CD4-positive, alpha-beta T cell (primary cell): ENCODE measurements around the gene ILK. TPM values are rescaled to one million over a fixed set of nuclear protein-coding genes. Genes with fewer than 3 reads are reported as not detected.

ENCODE experiments used
- ATAC-seq: fragments of 200-7000 bp; cut with Tn5 transposase; one replicate; pipeline ENCODE4 v1.10.0; 2022; ENCODE audit warnings: mild to moderate bottlenecking; ENCODE audit not compliant: poor library complexity
- CTCF ChIA-PET: fragments of 350-600 bp; sonication (Branson Sonifier 250); formaldehyde crosslinking; loops from one replicate; lab custom pipeline; 2021; ENCODE audit warnings: antibody characterized with exemption, inconsistent platforms; lab: Charles Lee
- POLR2A ChIA-PET: fragments of 350-600 bp; sonication (Branson Sonifier 250); formaldehyde crosslinking; loops from one replicate; lab custom pipeline; 2021; ENCODE audit warnings: antibody characterized with exemption, inconsistent platforms; lab: Charles Lee
- DNase-seq, 14 experiments: peaks; one replicate each; pipeline ENCODE4 v3.0.0-alpha.2; 2013 to 2020; ENCODE audit warnings: mixed read lengths in 2 of 14
- H3K27ac ChIP-seq, 2 donors: one replicate each; pipeline versions ENCODE4 v1.5.1 to v1.7.0; 2013; ENCODE audit warnings: low read length in 2 of 2, low read depth in 1 of 2, mild to moderate bottlenecking in 1 of 2
- H3K27me3 ChIP-seq, 2 experiments: 1 replicate in 1 of 2; 2 replicates in 1 of 2; pipeline versions ENCODE4 v1.6.1 to v1.7.0; 2013; ENCODE audit warnings: low read length in 2 of 2, control low read depth in 1 of 2, mild to moderate bottlenecking in 1 of 2, moderate library complexity in 1 of 2; ENCODE audit not compliant: insufficient read depth in 2 of 2, control insufficient read depth in 1 of 2
- H3K36me3 ChIP-seq: one replicate; pipeline ENCODE4 v1.6.1; 2013; ENCODE audit warnings: low read length, control low read depth; ENCODE audit not compliant: insufficient read depth
- H3K4me1 ChIP-seq: one replicate; pipeline ENCODE4 v1.6.1; 2013; ENCODE audit warnings: low read length, control low read depth; ENCODE audit not compliant: insufficient read depth
- H3K4me3 ChIP-seq: one replicate; pipeline ENCODE4 v1.5.1; 2013; ENCODE audit warnings: mild to moderate bottlenecking, low read length, moderate library complexity
- H3K9me3 ChIP-seq, 2 experiments: 1 replicate in 1 of 2; 2 replicates in 1 of 2; pipeline versions ENCODE4 v1.6.1 to v1.7.0; 2013; ENCODE audit warnings: low read length in 2 of 2, mild to moderate bottlenecking in 2 of 2, control low read depth in 1 of 2, moderate library complexity in 1 of 2; ENCODE audit not compliant: control insufficient read depth in 1 of 2, insufficient read depth in 1 of 2
- H3K27ac Mint-ChIP-seq: one replicate; pipeline ENCODE4 v1.8.0; 2020; ENCODE audit warnings: mixed read lengths
- H3K27me3 Mint-ChIP-seq: one replicate; pipeline ENCODE4 v1.8.0; 2021; ENCODE audit warnings: mixed read lengths
- H3K36me3 Mint-ChIP-seq: one replicate; pipeline ENCODE4 v1.8.0; 2021; ENCODE audit warnings: low read depth, mixed read lengths
- H3K4me1 Mint-ChIP-seq: one replicate; pipeline ENCODE4 v1.8.0; 2021; ENCODE audit warnings: low read depth, mixed read lengths
- H3K4me3 Mint-ChIP-seq: one replicate; pipeline ENCODE4 v1.8.0; 2020; ENCODE audit warnings: mild to moderate bottlenecking, mixed read lengths
- H3K9me3 Mint-ChIP-seq: one replicate; pipeline ENCODE4 v1.8.0; 2020; ENCODE audit warnings: mixed read lengths
- intact Hi-C, 2 experiments: fragments of 100-400 bp; cut with DNase I in 1 of 2; cut with micrococcal nuclease in 1 of 2; formaldehyde crosslinking; loops; one replicate each; pipeline versions ENCODE4 v1.15.1 to v1.9.0; 2023 to 2025; cut with DNase I, micrococcal nuclease
- total RNA-seq, 174 experiments: library from RNA in 2 of 174; stranded (reverse) in 2 of 174; gene quantifications; one replicate each; pipeline ENCODE4 v1.2.3 and lab custom pipeline; 2021 to 2026
- TF ChIP-seq, protein P1 (sequence below): fragments of 200-600 bp; IDR thresholded peaks from one replicate; pipeline ENCODE4 v1.8.0; 2022; ENCODE audit warnings: antibody characterized with exemption, mild to moderate bottlenecking

Gene ILK
- total RNA-seq, 2 experiments from 2014 or later = 19.2 to 21.0 TPM

DNA sequence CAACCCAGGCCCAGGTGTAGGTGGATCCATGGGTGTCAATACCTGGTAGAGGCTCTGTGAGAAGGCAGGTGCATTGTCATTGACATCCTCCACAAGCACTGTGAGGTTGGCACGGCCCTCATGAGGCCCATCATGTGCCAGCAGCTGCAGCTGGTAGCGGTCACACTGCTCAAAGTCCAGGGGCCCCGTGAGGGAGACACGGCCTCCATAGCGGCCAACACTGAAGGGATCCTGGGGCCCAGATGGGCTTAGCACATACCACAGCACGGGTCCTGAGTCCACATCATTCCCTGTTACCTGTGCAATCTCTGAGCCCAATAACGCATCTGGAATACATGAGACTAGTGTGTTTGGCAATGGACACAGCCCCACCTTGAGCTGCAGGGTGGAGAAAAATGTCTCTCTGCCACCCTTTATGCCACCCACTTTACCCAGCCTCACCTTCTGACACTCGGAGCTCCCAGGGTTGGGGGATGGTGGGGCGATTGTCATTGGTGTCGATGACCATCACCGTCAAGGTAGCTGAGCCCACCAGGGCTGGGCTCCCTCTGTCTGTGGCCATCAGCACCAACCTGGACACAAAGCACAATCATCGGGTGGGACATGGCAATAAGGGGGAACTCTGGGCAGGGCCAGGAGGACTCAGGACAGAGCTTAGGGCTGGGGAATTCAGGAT lies 21.7 kb downstream of the ILK start:
- peaks cover 14% of the 10 kb centered on the region for H3K4me1 ChIP-seq
- no peak overlapping the region for H3K27ac ChIP-seq
- ChIA-PET CTCF (interaction anchor here (1.0 kb wide), 1 partner anchor 46 kb away, joined by 4 read pairs; no protein-coding TSS in a partner anchor), POLR2A (no interaction called here)
- no peaks in the 10 kb centered on the region for H3K9me3 ChIP-seq
- no peak for DNase-seq
- Mint-ChIP-seq H3K27me3 (no peaks in the 10 kb centered on the region), H3K9me3 (no peaks in the 10 kb centered on the region), H3K36me3 (peaks cover 29% of the 10 kb centered on the region), H3K27ac (no peak overlapping the region), H3K4me1 (peaks cover 12% of the 10 kb centered on the region), H3K4me3 (no peak overlapping the region)
- no peak for ATAC-seq
- intact Hi-C loops = no loop called here
- H3K36me3 ChIP-seq = peaks cover 4% of the 10 kb centered on the region
- TF ChIP-seq, protein P1, sequence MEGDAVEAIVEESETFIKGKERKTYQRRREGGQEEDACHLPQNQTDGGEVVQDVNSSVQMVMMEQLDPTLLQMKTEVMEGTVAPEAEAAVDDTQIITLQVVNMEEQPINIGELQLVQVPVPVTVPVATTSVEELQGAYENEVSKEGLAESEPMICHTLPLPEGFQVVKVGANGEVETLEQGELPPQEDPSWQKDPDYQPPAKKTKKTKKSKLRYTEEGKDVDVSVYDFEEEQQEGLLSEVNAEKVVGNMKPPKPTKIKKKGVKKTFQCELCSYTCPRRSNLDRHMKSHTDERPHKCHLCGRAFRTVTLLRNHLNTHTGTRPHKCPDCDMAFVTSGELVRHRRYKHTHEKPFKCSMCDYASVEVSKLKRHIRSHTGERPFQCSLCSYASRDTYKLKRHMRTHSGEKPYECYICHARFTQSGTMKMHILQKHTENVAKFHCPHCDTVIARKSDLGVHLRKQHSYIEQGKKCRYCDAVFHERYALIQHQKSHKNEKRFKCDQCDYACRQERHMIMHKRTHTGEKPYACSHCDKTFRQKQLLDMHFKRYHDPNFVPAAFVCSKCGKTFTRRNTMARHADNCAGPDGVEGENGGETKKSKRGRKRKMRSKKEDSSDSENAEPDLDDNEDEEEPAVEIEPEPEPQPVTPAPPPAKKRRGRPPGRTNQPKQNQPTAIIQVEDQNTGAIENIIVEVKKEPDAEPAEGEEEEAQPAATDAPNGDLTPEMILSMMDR = no peak
- no peaks in the 10 kb centered on the region for H3K27me3 ChIP-seq
- H3K4me3 ChIP-seq = no peak overlapping the region

DNA sequence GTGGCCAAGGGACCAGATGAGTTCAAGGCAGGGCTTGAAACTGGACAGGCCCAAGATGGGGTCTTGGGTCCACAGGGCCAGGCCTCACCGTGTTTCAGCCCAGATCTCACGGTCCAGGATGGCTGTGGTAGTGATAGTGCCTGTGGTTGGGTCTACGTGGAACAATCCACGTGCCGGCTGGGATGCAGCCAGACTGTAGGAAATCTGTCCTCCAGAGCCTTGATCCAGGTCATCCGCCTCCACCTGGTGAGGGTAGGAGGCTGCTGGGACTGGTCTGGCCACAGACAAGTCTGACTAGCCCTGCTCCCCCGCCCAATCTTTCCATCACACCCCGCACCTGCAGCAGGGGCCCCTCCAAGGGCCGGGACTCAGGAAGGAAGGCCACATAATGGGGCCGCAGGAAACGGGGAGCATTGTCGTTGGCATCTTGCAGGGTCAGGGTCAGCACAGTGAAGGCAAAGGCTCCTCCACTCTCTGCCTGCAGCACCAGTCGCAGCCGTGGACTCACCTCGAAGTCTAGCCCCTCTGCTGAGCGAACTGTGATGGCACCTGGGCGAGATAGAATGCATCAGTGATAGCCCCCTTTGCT lies 22.4 kb downstream of the ILK start:
- Mint-ChIP-seq H3K36me3 (peaks cover 29% of the 10 kb centered on the region), H3K27ac (no peak overlapping the region), H3K4me3 (no peak overlapping the region), H3K27me3 (no peaks in the 10 kb centered on the region), H3K4me1 (peaks cover 12% of the 10 kb centered on the region), H3K9me3 (no peaks in the 10 kb centered on the region)
- Histone ChIP-seq H3K4me3 (no peak overlapping the region), H3K27me3 (no peaks in the 10 kb centered on the region), H3K4me1 (peaks cover 14% of the 10 kb centered on the region), H3K36me3 (peaks cover 4% of the 10 kb centered on the region), H3K27ac (no peak overlapping the region), H3K9me3 (no peaks in the 10 kb centered on the region)
- TF ChIP-seq, protein P1 = no peak
- intact Hi-C loops = no loop called here
- CTCF ChIA-PET = no interaction called here
- POLR2A ChIA-PET = interaction anchor here (1.0 to 3.0 kb wide), 2 partner anchors 14 to 22 kb away, joined by 3 to 14 read pairs; partner anchors contain the start of genes ILK and TAF10
- ATAC-seq (no peak), DNase-seq (no peak)

DNA sequence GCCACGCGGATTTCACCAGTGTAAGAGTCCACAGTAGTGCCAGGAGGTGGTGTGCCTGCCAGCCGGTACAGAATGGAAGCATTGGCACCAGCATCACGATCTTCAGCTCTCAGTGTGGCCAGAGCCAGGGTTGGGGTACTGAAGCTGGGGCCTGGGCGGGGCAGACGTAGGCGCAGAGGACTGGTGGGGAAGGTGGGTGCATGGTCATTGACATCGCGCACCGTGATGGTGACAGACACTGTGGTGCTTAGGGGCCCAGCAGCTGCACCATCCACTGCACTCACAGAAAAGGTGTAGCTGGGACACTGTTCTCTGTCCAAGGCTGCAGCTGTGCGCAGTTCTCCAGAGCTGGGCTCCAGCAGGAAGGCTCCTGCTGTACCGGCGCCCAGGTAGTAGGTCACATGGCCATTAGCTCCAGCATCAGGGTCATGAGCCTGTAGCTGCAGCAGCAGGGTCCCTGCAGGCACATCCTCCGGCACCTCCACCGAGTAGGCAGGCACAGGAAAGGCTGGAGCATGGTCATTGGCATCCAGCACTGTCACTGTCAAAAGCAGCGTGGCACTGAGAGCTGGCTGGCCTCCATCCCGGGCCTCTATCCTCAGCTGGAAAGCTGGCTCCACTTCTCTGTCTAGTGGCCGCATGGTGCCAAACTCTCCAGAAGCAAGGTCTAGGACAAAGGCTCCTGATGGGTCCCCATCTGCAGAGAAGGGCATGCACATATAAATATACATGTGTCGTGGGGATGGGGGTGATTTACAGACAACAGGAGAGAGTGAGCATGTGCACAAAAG lies 23.6 kb downstream of the ILK start:
- Histone ChIP-seq H3K9me3 (no peaks in the 10 kb centered on the region), H3K27ac (peak overlapping the region in 1 of 2 donors; percentile 7), H3K36me3 (peaks cover 4% of the 10 kb centered on the region), H3K27me3 (no peaks in the 10 kb centered on the region), H3K4me1 (peaks cover 14% of the 10 kb centered on the region), H3K4me3 (no peak overlapping the region)
- no peaks in the 10 kb centered on the region for H3K27me3 Mint-ChIP-seq
- DNase-seq = no peak
- ChIA-PET POLR2A (interaction anchor here (1.0 to 3.0 kb wide), 4 partner anchors 8 to 56 kb away, joined by 3 to 14 read pairs (median 4); partner anchors contain the start of genes ILK, MRPL17, TAF10 and TPP1), CTCF (interaction anchor here (1.1 kb wide), 2 partner anchors 23 to 56 kb away, joined by 3 read pairs; partner anchors contain the start of gene MRPL17)
- peak overlapping the region; percentile 56 for H3K27ac Mint-ChIP-seq
- intact Hi-C loops = no loop called here
- H3K36me3 Mint-ChIP-seq = peaks cover 29% of the 10 kb centered on the region
- peak overlapping the region; percentile 0 for H3K4me3 Mint-ChIP-seq
- TF ChIP-seq, protein P1 = no peak
- ATAC-seq = no peak
- peaks cover 12% of the 10 kb centered on the region for H3K4me1 Mint-ChIP-seq
- H3K9me3 Mint-ChIP-seq = no peaks in the 10 kb centered on the region
